ENCODE data around the gene SLC2A11.
"Not testable (repeated sequence)": the region's sequence is repeated elsewhere in the genome, so short reads cannot be mapped to it uniquely, and the experiment has no call there.

GRCh38 chr22:23900227-23900626, 42.6 kb downstream of the SLC2A11 start:
- not testable (repeated sequence) for TF ChIP-seq EP300 (IDR thresholded peaks at IDR 0.05); POLR2A (IDR thresholded peaks at IDR 0.05; ENCODE audit: low read length); HMGXB4 (CRISPR knock-in tag; IDR thresholded peaks at IDR 0.05; ENCODE audit: borderline replicate concordance); PBX3 (IDR thresholded peaks at IDR 0.05); SREBF2 (IDR thresholded peaks at IDR 0.05); CTCF (IDR thresholded peaks at IDR 0.05); CHD2 (IDR thresholded peaks at IDR 0.05; ENCODE audit: low read length, partially characterized antibody); ZSCAN20 (CRISPR knock-in tag; IDR thresholded peaks at IDR 0.05); FOXS1 (CRISPR knock-in tag; IDR thresholded peaks at IDR 0.05); ELK1 (IDR thresholded peaks at IDR 0.05; ENCODE audit: low read depth, low read length); FOSB (CRISPR knock-in tag; IDR thresholded peaks at IDR 0.05)
- TF ChIP-seq, protein P1, sequence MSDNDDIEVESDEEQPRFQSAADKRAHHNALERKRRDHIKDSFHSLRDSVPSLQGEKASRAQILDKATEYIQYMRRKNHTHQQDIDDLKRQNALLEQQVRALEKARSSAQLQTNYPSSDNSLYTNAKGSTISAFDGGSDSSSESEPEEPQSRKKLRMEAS (IDR thresholded peaks at IDR 0.05), result not testable (repeated sequence)

Data from A549 (cell line).